ENCODE measurements around the gene ITGA4.

DNA sequence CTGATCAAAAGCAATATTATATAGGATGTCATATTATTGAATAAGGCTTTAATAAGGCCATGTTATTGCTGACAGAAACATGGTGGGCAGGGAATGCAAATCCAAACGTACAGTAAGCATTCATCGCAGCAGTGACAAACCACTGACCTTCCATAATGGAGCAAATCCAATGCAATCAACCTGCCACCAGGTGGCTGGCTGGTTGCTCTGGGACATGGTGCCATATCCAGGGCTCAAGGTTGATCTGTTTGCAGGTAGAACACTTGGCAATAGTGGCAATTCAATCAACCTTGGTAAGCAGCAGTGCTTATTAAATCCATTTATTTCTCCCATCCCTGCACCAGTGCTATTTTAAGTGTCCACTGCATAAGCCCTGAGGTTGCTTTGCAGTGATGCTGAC is 124.3 kb downstream of the ITGA4 start:
- TF ChIP-seq, protein P1, sequence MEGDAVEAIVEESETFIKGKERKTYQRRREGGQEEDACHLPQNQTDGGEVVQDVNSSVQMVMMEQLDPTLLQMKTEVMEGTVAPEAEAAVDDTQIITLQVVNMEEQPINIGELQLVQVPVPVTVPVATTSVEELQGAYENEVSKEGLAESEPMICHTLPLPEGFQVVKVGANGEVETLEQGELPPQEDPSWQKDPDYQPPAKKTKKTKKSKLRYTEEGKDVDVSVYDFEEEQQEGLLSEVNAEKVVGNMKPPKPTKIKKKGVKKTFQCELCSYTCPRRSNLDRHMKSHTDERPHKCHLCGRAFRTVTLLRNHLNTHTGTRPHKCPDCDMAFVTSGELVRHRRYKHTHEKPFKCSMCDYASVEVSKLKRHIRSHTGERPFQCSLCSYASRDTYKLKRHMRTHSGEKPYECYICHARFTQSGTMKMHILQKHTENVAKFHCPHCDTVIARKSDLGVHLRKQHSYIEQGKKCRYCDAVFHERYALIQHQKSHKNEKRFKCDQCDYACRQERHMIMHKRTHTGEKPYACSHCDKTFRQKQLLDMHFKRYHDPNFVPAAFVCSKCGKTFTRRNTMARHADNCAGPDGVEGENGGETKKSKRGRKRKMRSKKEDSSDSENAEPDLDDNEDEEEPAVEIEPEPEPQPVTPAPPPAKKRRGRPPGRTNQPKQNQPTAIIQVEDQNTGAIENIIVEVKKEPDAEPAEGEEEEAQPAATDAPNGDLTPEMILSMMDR (conservative IDR thresholded peaks at IDR 0.05 in 1 of 2, IDR thresholded peaks at IDR 0.05 in 1 of 2; ENCODE audit: low read depth in 1 of 2, low read length in 2 of 2), result no peak
- no peak for TF ChIP-seq EZH2 (IDR thresholded peaks at IDR 0.05; ENCODE audit: low read length, missing control alignments)

Data from fibroblast of lung (primary cell).